Liver (tissue), 3 donors: Measurements from ENCODE around the gene WFDC12.

Experiments
- ATF3 ChIP-seq: IDR thresholded peaks from 2 replicates; pipeline ENCODE4 v1.6.1; 2016; ENCODE audit warnings: antibody characterized with exemption
- CTCF ChIP-seq: fragments of 150-350 bp; IDR thresholded peaks from 2 replicates; pipeline ENCODE4 v1.5.1; 2017; ENCODE audit warnings: improper control_type of control experiment, low read depth, low read length; ENCODE audit not compliant: missing input control
- EGR1 ChIP-seq, 2 donors: IDR thresholded peaks; 2 replicates each; pipeline ENCODE4 v1.6.1; 2016 to 2018; ENCODE audit warnings: antibody characterized with exemption in 2 of 2, low read depth in 2 of 2
- JUND ChIP-seq, 2 donors: IDR thresholded peaks; 2 replicates each; pipeline ENCODE4 v1.6.1; 2016; ENCODE audit warnings: antibody characterized with exemption in 2 of 2
- RAD21 ChIP-seq, 2 donors: IDR thresholded peaks; 2 replicates each; pipeline ENCODE4 v1.6.1; 2016; ENCODE audit warnings: antibody characterized with exemption in 2 of 2, mild to moderate bottlenecking in 2 of 2
- REST ChIP-seq: IDR thresholded peaks from 2 replicates; pipeline ENCODE4 v1.6.1; 2016; ENCODE audit warnings: antibody characterized with exemption, mild to moderate bottlenecking
- RXRA ChIP-seq, 2 donors: IDR thresholded peaks; 2 replicates each; pipeline ENCODE4 v1.6.1; 2017 to 2018; ENCODE audit warnings: antibody characterized with exemption in 2 of 2, mild to moderate bottlenecking in 1 of 2
- TAF1 ChIP-seq: conservative IDR thresholded peaks from 2 replicates; pipeline ENCODE4 v1.6.1; 2016; ENCODE audit warnings: antibody characterized with exemption, mild to moderate bottlenecking
- YY1 ChIP-seq: IDR thresholded peaks from 2 replicates; pipeline ENCODE4 v1.6.1; 2016; ENCODE audit warnings: antibody characterized with exemption, mild to moderate bottlenecking
- ZBTB33 ChIP-seq: IDR thresholded peaks from 2 replicates; pipeline ENCODE4 v1.6.1; 2016; ENCODE audit warnings: antibody characterized with exemption
- donor health status: healthy.
- donor health status: healthy.

GRCh38 chr20:45085867-45086266, 38.4 kb downstream of the WFDC12 start:
- TF ChIP-seq CTCF (no peak), RAD21 (IDR thresholded peaks at IDR 0.05) (no peak), YY1 (no peak), REST (no peak), EGR1 (IDR thresholded peaks at IDR 0.05; ENCODE audit: low read depth in 2 of 2) (no peak), RXRA (IDR thresholded peaks at IDR 0.05) (no peak), ATF3 (no peak), TAF1 (no peak), JUND (IDR thresholded peaks at IDR 0.05) (no peak), ZBTB33 (no peak)
